ENCODE data around the gene STOM. TPM values are rescaled to one million over a fixed set of nuclear protein-coding genes. Genes with fewer than 3 reads are reported as not detected.

STOM gene
- total RNA-seq, 1 donor from 2014 or later: 53.2 TPM

DNA sequence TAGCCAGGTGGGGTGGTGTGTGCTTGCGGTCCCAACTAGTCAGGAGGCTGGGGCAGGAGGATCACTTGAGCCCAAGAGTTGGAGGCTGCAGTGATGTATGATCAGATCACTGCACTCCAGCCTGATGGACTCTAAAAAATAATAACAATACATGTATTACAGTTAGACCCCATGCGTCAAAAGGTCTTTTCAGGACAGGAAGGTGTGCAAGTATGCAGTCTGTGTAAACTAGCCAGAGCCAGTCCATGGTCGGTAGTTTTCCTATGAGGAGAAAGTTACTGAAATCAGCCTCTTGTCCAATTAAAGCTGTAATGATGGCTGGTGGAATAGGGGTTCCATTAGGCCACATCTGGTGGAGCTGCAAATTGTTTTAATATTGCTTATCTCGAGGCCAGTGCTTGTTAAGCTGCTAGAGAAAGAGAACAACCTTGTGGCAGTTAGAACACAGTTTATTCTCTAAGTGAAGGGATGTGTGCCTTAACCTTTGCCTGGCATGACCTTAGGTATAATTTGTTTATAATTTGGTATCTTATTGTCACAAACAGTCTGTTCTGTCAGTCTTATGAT, 1.5 kb upstream of the STOM start:
- Mint-ChIP-seq H3K4me3 (ENCODE audit: unreplicated experiment) (no peak overlapping the region), H3K36me3 (ENCODE audit: unreplicated experiment) (no peaks in the 10 kb centered on the region), H3K4me1 (ENCODE audit: unreplicated experiment) (peaks cover 51% of the 10 kb centered on the region), H3K27me3 (ENCODE audit: unreplicated experiment) (no peaks in the 10 kb centered on the region), H3K9me3 (ENCODE audit: unreplicated experiment) (no peaks in the 10 kb centered on the region), H3K27ac (ENCODE audit: unreplicated experiment) (peak overlapping the region; percentile 0)
- TF ChIP-seq CTCF (IDR thresholded peaks at IDR 0.05): no peak
- no peak for DNase-seq (ENCODE audit: extremely low spot score, unreplicated experiment)

GRCh38 chr9:121368745-121369144, 1.3 kb downstream of the STOM start:
- no peak for TF ChIP-seq CTCF (IDR thresholded peaks at IDR 0.05)
- Mint-ChIP-seq H3K4me3 (ENCODE audit: unreplicated experiment) (peak overlapping the region; percentile 85), H3K4me1 (ENCODE audit: unreplicated experiment) (peaks cover 64% of the 10 kb centered on the region), H3K9me3 (ENCODE audit: unreplicated experiment) (no peaks in the 10 kb centered on the region), H3K36me3 (ENCODE audit: unreplicated experiment) (no peaks in the 10 kb centered on the region), H3K27me3 (ENCODE audit: unreplicated experiment) (no peaks in the 10 kb centered on the region), H3K27ac (ENCODE audit: unreplicated experiment) (no peak overlapping the region)
- DNase-seq (ENCODE audit: extremely low spot score, unreplicated experiment): no peak

- H3K4me3 Mint-ChIP-seq (ENCODE audit: unreplicated experiment): peak overlapping the region; percentile 46
- TF ChIP-seq CTCF (IDR thresholded peaks at IDR 0.05): no peak
- peaks cover 65% of the 10 kb centered on the region for H3K4me1 Mint-ChIP-seq (ENCODE audit: unreplicated experiment)
- H3K36me3 Mint-ChIP-seq (ENCODE audit: unreplicated experiment): no peaks in the 10 kb centered on the region
- H3K27ac Mint-ChIP-seq (ENCODE audit: unreplicated experiment): peak overlapping the region; percentile 32
- DNase-seq (ENCODE audit: extremely low spot score, unreplicated experiment): no peak
- H3K27me3 Mint-ChIP-seq (ENCODE audit: unreplicated experiment): no peaks in the 10 kb centered on the region
- no peaks in the 10 kb centered on the region for H3K9me3 Mint-ChIP-seq (ENCODE audit: unreplicated experiment)
Observed at GRCh38 chr9:121368138-121368522, 1.9 kb downstream of the STOM start.

DNA sequence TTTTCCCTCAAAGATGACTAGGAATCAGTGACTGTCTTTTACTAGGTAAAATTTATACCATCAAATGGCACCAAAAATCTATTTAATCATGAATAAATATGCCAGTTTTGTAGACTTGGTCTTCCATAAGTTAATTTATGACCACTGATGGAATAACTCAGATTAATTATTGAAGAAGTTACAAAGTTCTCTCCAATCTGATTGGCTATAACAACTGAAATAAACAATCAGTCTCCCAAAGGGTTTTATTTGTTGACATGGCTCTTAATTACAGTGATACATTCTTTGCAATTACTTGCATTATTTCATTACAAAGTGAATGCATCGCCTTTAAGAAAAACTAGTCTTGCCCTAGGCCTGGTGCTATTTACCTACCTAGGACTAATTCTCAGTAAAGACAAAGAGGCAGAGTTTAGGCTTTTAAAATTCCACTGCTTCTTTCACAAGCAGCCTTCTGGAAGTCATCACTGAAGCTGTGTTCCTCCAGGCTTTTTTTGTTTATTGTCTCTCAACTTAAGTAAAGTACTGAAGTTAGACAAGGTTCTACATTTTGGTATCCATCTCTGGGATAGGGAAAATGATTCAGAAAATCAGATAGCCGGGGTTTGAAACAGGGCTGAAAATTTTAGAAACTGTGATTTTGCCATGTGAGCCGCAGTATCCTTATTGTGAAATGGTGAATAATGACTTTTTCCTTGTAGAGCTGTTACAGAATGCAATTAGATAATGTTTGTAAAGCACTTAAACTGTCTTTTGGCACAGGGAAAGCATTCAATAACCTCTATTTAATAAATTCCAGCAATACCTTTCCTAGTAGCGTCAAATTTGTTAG, 2.5 kb downstream of the STOM start:
- DNase-seq (ENCODE audit: extremely low spot score, unreplicated experiment): no peak
- Mint-ChIP-seq H3K27ac (ENCODE audit: unreplicated experiment) (peak overlapping the region; percentile 32), H3K27me3 (ENCODE audit: unreplicated experiment) (no peaks in the 10 kb centered on the region), H3K4me1 (ENCODE audit: unreplicated experiment) (peaks cover 65% of the 10 kb centered on the region), H3K9me3 (ENCODE audit: unreplicated experiment) (no peaks in the 10 kb centered on the region), H3K36me3 (ENCODE audit: unreplicated experiment) (no peaks in the 10 kb centered on the region), H3K4me3 (ENCODE audit: unreplicated experiment) (peak overlapping the region; percentile 46)
- no peak for TF ChIP-seq CTCF (IDR thresholded peaks at IDR 0.05)

DNA sequence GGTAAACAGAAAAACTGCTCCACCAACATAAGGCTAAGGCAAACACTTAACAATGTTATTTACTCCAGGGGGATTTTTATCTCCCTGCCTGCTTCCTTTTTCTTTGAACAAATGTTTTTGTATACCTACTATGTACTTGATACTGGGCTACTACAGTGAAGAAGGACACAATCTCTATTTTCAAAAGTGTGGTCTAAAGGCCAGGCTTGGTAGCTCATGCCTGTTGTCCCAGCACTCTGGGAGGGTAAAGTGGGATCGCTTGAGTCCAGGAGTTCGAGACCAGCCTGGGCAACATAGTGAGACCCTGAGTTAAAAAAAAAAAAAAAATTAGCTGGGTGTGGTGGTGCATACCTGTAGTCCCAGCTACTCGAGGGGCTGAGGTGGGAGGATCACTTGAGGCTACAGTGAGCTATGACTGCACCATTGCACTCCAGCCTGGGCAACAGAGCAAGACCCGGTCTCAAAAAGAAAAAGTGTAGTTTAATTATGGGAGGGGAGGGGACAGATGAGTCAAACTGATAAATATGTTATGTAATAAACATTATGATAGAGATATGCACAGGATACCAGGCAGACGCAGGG, 3.3 kb downstream of the STOM start:
- Mint-ChIP-seq H3K27ac (ENCODE audit: unreplicated experiment) (no peak overlapping the region), H3K27me3 (ENCODE audit: unreplicated experiment) (no peaks in the 10 kb centered on the region), H3K4me3 (ENCODE audit: unreplicated experiment) (no peak overlapping the region), H3K36me3 (ENCODE audit: unreplicated experiment) (no peaks in the 10 kb centered on the region), H3K9me3 (ENCODE audit: unreplicated experiment) (no peaks in the 10 kb centered on the region), H3K4me1 (ENCODE audit: unreplicated experiment) (peaks cover 61% of the 10 kb centered on the region)
- TF ChIP-seq CTCF (IDR thresholded peaks at IDR 0.05): no peak
- DNase-seq (ENCODE audit: extremely low spot score, unreplicated experiment): no peak
